LNCaP clone FGC (cell line): ENCODE data around the gene PDE6H.
A peak's percentile ranks its signal among the peaks of the same experiment; 100 is the strongest.

Experiments
- DNase-seq: peaks from one replicate; pipeline ENCODE4 v3.0.0-alpha.2; 2011; ENCODE audit warnings: low read depth
- H3K4me3 ChIP-seq: 2 replicates; pipeline ENCODE4 v1.5.1; 2011; ENCODE audit warnings: mild to moderate bottlenecking, low read depth, low read length, control low read depth
- TF ChIP-seq, protein P1 (sequence below): IDR thresholded peaks from 2 replicates; pipeline ENCODE4 v1.5.1; 2012; ENCODE audit warnings: mild to moderate bottlenecking; ENCODE audit not compliant: control insufficient read depth, insufficient read depth; ENCODE audit errors: extremely low read depth

PDE6H gene

DNA sequence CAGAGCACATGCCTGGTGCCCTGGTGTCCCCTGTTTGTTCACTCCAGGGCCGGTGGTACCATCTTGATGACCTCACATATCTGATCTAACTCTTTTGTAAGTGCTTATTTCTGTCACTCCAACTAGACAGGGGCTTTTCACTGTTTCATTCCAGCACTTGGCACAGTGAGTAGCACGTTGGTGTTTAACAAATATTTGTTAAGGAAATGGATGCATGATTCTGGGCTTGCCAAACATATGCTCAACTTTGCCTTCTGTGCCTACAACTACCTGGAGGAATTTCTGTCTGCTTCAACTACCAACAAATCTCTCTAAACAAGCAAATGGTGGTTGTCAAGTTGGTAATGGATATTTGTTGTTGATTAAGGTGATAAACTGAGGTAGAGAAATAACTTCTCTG is 31.6 kb downstream of the PDE6H start:
- no peak overlapping the region for H3K4me3 ChIP-seq
- TF ChIP-seq, protein P1, sequence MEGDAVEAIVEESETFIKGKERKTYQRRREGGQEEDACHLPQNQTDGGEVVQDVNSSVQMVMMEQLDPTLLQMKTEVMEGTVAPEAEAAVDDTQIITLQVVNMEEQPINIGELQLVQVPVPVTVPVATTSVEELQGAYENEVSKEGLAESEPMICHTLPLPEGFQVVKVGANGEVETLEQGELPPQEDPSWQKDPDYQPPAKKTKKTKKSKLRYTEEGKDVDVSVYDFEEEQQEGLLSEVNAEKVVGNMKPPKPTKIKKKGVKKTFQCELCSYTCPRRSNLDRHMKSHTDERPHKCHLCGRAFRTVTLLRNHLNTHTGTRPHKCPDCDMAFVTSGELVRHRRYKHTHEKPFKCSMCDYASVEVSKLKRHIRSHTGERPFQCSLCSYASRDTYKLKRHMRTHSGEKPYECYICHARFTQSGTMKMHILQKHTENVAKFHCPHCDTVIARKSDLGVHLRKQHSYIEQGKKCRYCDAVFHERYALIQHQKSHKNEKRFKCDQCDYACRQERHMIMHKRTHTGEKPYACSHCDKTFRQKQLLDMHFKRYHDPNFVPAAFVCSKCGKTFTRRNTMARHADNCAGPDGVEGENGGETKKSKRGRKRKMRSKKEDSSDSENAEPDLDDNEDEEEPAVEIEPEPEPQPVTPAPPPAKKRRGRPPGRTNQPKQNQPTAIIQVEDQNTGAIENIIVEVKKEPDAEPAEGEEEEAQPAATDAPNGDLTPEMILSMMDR, result no peak
- DNase-seq, result peak; percentile 63

DNA sequence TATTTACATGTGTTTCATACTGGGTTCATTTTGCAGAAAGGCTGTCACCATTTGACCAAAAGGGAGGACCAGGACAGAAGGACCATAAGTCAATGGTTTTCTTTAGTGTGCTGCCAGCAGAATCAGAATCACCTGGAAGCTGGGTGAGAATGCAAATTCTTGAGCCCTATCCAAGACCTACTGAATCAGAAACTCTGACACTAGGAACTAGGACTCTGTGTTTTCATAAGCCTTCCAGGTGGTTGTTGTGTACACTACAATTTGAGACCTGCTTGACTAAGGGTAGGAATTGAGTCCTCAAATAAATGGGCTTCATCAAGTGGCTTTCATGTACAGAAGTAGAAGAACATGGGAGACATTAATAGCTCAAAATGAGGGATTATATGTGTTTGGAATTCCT is 32.2 kb downstream of the PDE6H start:
- no peak for DNase-seq
- TF ChIP-seq, protein P1, result no peak
- H3K4me3 ChIP-seq, result no peak overlapping the region

DNA sequence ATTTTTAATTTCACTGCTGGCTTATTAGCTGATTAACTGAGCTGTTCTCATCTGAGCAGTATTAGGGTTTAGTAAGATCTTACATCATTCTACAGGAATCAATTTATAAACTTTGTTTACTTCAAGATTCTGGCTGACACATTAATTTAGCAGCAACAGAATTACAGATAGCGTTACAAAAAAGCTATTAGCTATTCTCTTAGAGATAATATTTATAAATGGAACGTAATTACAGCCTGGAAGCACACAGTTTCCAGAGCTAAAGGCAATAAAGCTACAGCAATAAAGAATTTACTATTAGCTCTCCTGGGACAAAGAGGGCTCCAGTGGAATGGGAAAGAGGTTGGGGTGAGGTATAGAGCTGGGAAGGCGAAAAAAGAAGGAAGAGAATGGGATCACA is 34.7 kb downstream of the PDE6H start:
- no peak for DNase-seq
- TF ChIP-seq, protein P1, result no peak
- no peak overlapping the region for H3K4me3 ChIP-seq

DNA sequence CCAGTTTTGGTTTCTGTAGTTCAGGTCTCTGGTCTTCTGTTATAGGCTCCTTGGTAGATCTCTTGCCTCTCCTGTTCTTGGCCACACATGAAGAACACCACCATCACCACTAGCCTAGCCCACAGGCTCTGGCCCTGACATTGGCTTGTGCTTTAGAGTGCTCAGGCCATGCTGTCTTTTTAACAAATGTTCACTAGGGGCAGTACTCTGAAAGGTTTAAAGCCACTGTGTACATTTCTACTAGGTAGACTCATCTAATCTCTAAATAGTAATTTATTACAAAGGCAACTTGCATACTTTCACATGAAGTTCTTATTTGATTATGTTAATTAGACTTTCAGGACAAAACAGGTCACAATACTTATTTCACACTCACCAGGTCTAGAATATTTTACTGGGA is 38.3 kb downstream of the PDE6H start:
- H3K4me3 ChIP-seq, result no peak overlapping the region
- TF ChIP-seq, protein P1, result no peak; the same call in 1 of the 2 replicates
- no peak for DNase-seq

DNA sequence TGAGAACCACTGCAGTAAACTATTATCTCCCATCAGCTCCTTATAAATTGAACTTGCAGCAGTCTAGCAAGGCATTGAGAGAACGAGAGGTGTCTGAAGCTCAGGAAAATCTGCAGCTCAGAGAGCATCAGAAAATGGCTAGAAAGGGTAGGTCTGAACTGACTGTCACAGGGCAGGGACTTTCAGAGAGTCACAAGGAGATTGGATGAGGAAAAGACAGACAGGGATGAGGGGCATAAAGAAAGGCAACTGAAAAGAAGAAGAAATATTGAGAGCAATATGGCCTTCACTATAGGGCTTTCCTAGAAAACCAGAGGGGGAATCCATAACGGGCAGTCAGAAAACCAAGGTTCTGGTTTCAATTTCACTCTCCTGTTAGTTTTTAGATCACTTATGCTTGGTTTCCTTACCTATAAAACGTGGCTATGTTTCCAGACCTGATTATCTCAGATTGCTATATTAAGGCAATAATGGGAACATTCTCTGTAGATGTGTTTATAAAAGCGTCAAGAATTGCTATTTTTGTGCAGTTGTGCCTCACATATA is 40.9 kb downstream of the PDE6H start:
- DNase-seq, result no peak
- H3K4me3 ChIP-seq, result no peak overlapping the region
- TF ChIP-seq, protein P1, result no peak

DNA sequence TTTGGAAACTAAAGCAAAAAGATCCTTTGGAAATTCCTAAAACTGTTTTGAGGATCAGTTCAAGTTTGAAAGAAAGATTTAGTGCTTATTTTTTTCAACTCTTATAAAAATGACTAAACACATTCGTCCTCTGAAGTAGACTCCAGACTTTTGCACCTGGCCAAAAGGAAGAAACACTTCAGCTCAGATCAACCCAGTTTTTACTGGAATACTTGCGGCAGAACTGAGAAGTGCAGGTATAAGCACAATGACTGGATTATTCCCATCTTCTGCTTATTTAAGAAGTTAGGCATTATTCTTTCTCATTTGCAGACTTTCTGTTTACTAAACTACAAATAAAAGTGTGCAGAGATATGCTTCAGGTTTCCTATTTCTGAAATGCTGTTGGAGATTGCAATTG is 41.9 kb downstream of the PDE6H start:
- H3K4me3 ChIP-seq, result no peak overlapping the region
- DNase-seq, result no peak
- TF ChIP-seq, protein P1, result no peak

DNA sequence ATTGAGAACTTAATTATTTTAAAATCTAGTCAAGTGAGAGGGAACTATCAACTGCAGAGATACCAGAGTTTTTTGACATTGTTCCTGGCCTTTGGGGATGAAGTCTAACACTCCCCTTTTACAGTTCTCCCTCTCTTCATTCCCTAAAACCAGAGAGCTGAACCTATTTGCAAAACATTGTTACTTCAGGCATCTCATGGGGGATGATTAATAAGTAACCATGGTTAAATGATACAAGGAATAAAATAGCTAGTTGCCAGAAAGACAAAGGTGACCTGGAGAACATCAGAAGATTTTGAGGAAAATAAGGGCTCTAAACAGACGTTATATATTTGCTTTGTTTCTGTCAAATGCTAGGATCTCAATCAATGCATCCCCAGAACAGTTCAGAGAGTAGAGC is 42.3 kb downstream of the PDE6H start:
- H3K4me3 ChIP-seq, result no peak overlapping the region
- TF ChIP-seq, protein P1, result no peak
- no peak for DNase-seq
